Keratinocyte (primary cell): ENCODE results near the gene LRRC10B. TPM values are rescaled to one million over a fixed set of nuclear protein-coding genes. Genes with fewer than 3 reads are reported as not detected.

Experiments
- DNase-seq: peaks from one replicate; pipeline ENCODE4 v3.0.0-alpha.2; 2011; ENCODE audit warnings: low read depth, missing footprints, low spot score
- FAIRE-seq: peaks from 2 replicates; lab custom pipeline; 2011; peaks lifted over from hg19 to GRCh38; lab: Jason Lieb, UNC
- H2AFZ ChIP-seq: 2 replicates; pipeline ENCODE4 v1.6.0; 2012; ENCODE audit warnings: low read length, control low read depth, inconsistent platforms; ENCODE audit not compliant: control insufficient read depth
- H3K27ac ChIP-seq: 2 replicates; pipeline ENCODE4 v1.5.1; 2011; ENCODE audit warnings: low read length; ENCODE audit not compliant: control insufficient read depth, insufficient read depth
- H3K27me3 ChIP-seq: 3 replicates; pipeline ENCODE4 v1.6.0; 2011; ENCODE audit warnings: low read length; ENCODE audit not compliant: control insufficient read depth, insufficient read depth; ENCODE audit errors: extremely low read depth
- H3K36me3 ChIP-seq, 2 experiments: 2 replicates in 1 of 2; 3 replicates in 1 of 2; pipeline ENCODE4 v1.5.1; 2011; ENCODE audit warnings: low read length in 2 of 2, mild to moderate bottlenecking in 1 of 2; ENCODE audit not compliant: control insufficient read depth in 2 of 2, insufficient read depth in 2 of 2; ENCODE audit errors: extremely low read depth in 1 of 2
- H3K4me1 ChIP-seq: 3 replicates; pipeline ENCODE4 v1.5.1; 2011; ENCODE audit warnings: low read length; ENCODE audit not compliant: control insufficient read depth, insufficient read depth; ENCODE audit errors: extremely low read depth
- H3K4me2 ChIP-seq: 3 replicates; pipeline ENCODE4 v1.6.0; 2011; ENCODE audit warnings: low read depth, low read length; ENCODE audit not compliant: control insufficient read depth, insufficient read depth; ENCODE audit errors: extremely low read depth
- H3K4me3 ChIP-seq, 3 experiments: fragments of 200-600 bp in 1 of 3; sonication (generic) in 1 of 3; 2 replicates in 2 of 3; 3 replicates in 1 of 3; pipeline ENCODE4 v1.5.1; 2011 to 2016; ENCODE audit warnings: low read length in 3 of 3, mild to moderate bottlenecking in 3 of 3, control low read depth in 2 of 3, inconsistent platforms in 1 of 3, low read depth in 1 of 3, mixed read lengths in 1 of 3, mixed run types in 1 of 3, moderate library complexity in 1 of 3; ENCODE audit not compliant: control insufficient read depth in 2 of 3, insufficient read depth in 2 of 3; ENCODE audit errors: extremely low read depth in 1 of 3
- H3K79me2 ChIP-seq: 2 replicates; pipeline ENCODE4 v1.6.0; 2012; ENCODE audit warnings: low read length; ENCODE audit not compliant: control insufficient read depth, insufficient read depth
- H3K9ac ChIP-seq: 3 replicates; pipeline ENCODE4 v1.6.0; 2011; ENCODE audit warnings: low read length; ENCODE audit not compliant: control insufficient read depth, insufficient read depth; ENCODE audit errors: extremely low read depth
- H3K9me1 ChIP-seq: 3 replicates; pipeline ENCODE4 v1.6.0; 2011; ENCODE audit warnings: low read length; ENCODE audit not compliant: control insufficient read depth, insufficient read depth; ENCODE audit errors: extremely low read depth
- H3K9me3 ChIP-seq: 2 replicates; pipeline ENCODE4 v1.5.1; 2012; ENCODE audit warnings: low read depth, low read length; ENCODE audit not compliant: control insufficient read depth
- H4K20me1 ChIP-seq: 3 replicates; pipeline ENCODE4 v1.6.0; 2011; ENCODE audit warnings: low read length; ENCODE audit not compliant: control insufficient read depth, insufficient read depth; ENCODE audit errors: extremely low read depth
- EZH2 ChIP-seq: IDR thresholded peaks from one replicate; pipeline ENCODE4 v1.6.1; 2012; ENCODE audit warnings: inconsistent platforms, mild to moderate bottlenecking, low read length, moderate library complexity
- dilution Hi-C: fragments of 300-500 bp; cut with MboI; formaldehyde crosslinking; loops from one replicate; pipeline ENCODE4 v1.7.0; 2020; ENCODE audit warnings: low sequenced_read_pairs; ENCODE audit not compliant: extremely low pct_ligation_motif_present
- polyA plus RNA-seq, 5 experiments: library from polyadenylated mRNA; depleted of rRNA in 3 of 5; stranded (reverse) in 3 of 5; stranded (forward) in 1 of 5; unstranded in 1 of 5; fragments of >200 nt; gene quantifications; 1 replicate in 1 of 5; 2 replicates in 3 of 5; 3 replicates in 1 of 5; pipeline versions ENCODE4 v1.2.1 to v1.2.3, GENCODE V29; 2011 to 2012; ENCODE audit warnings: missing spikeins in 2 of 5, low read depth in 1 of 5, low replicate concordance in 1 of 5
- TF ChIP-seq, protein P1 (sequence below), 3 experiments: IDR thresholded peaks in 1 of 3; conservative IDR thresholded peaks in 1 of 3; optimal IDR thresholded peaks in 1 of 3; 2 replicates in 2 of 3; 3 replicates in 1 of 3; pipeline versions ENCODE3 to v1.5.1; 2011; ENCODE audit warnings: low read length in 3 of 3, mild to moderate bottlenecking in 3 of 3, moderate library complexity in 2 of 3, control low read depth in 1 of 3, inconsistent platforms in 1 of 3; ENCODE audit not compliant: insufficient read depth in 2 of 3; ENCODE audit errors: extremely low read depth in 1 of 3

The LRRC10B gene
- polyA plus RNA-seq, 1 donor (not counting 4 experiments of a cell fraction or from before 2014, with no cell fraction given): not detected

DNA sequence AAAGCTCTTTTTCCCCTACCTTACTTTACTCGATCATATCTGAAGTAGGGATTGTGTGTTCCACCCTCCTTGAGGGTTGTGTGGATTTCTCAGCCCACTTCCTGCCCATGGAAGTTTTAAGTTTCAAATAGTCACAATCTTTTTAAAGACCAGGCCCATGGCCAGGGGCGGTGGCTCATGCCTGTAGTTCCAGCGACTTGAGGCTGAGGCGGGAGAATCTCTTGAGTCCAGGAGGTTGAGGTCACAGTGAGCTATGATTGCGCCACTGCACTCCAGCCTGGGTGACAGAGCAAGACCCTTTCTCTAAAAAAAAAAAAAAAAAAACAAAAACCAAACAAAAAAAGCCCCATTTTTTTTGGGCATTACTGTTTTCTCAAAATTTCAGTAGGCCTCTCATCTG is 36.3 kb upstream of the LRRC10B start:
- no peak for FAIRE-seq
- no peak for DNase-seq
- Histone ChIP-seq H3K4me3 (no peak overlapping the region), H2AFZ (no peak overlapping the region), H3K27ac (no peak overlapping the region), H3K4me2 (no peak overlapping the region), H4K20me1 (no peaks in the 10 kb centered on the region), H3K79me2 (no peaks in the 10 kb centered on the region), H3K9me1 (no peaks in the 10 kb centered on the region), H3K9ac (no peak overlapping the region), H3K4me1 (peaks cover 7% of the 10 kb centered on the region), H3K9me3 (no peaks in the 10 kb centered on the region), H3K36me3 (peaks cover 0 to 2% of the 10 kb centered on the region in 2 experiments), H3K27me3 (peaks cover 2% of the 10 kb centered on the region)
- dilution Hi-C loops: no loop called here
- TF ChIP-seq EZH2: no peak
- TF ChIP-seq, protein P1, sequence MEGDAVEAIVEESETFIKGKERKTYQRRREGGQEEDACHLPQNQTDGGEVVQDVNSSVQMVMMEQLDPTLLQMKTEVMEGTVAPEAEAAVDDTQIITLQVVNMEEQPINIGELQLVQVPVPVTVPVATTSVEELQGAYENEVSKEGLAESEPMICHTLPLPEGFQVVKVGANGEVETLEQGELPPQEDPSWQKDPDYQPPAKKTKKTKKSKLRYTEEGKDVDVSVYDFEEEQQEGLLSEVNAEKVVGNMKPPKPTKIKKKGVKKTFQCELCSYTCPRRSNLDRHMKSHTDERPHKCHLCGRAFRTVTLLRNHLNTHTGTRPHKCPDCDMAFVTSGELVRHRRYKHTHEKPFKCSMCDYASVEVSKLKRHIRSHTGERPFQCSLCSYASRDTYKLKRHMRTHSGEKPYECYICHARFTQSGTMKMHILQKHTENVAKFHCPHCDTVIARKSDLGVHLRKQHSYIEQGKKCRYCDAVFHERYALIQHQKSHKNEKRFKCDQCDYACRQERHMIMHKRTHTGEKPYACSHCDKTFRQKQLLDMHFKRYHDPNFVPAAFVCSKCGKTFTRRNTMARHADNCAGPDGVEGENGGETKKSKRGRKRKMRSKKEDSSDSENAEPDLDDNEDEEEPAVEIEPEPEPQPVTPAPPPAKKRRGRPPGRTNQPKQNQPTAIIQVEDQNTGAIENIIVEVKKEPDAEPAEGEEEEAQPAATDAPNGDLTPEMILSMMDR (optimal IDR thresholded peaks at IDR 0.05 in 1 of 3, IDR thresholded peaks at IDR 0.05 in 1 of 3, conservative IDR thresholded peaks at IDR 0.05 in 1 of 3; ENCODE audit: extremely low read depth in 1 of 3, insufficient read depth in 2 of 3, low read length in 3 of 3): no peak

DNA sequence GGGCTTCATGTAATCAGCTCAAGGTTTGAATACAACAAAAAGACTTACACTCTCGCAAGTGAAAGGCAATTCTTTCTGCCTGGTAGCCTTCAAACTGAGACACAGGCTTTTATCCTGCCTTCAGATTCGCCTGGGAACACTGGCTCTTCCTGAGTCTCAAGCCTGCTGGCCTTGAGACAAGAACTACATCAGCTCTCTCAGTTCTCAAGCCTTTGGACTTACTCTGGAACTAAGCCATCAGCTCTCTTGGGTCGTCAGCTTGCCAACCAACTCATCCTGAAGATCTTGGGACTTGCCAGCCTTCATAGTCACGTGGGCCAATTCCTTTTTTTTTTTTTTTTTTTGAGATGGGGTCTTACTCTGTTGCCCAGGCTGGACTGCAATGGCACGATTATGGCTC is 35.7 kb upstream of the LRRC10B start:
- Histone ChIP-seq H4K20me1 (no peaks in the 10 kb centered on the region), H3K4me3 (no peak overlapping the region), H3K9me1 (no peaks in the 10 kb centered on the region), H3K9me3 (no peaks in the 10 kb centered on the region), H3K36me3 (peaks cover 0 to 2% of the 10 kb centered on the region in 2 experiments), H3K9ac (no peak overlapping the region), H2AFZ (no peak overlapping the region), H3K27me3 (peaks cover 5% of the 10 kb centered on the region), H3K4me1 (peaks cover 10% of the 10 kb centered on the region), H3K27ac (no peak overlapping the region), H3K4me2 (no peak overlapping the region), H3K79me2 (no peaks in the 10 kb centered on the region)
- TF ChIP-seq, protein P1 (optimal IDR thresholded peaks at IDR 0.05 in 1 of 3, IDR thresholded peaks at IDR 0.05 in 1 of 3, conservative IDR thresholded peaks at IDR 0.05 in 1 of 3; ENCODE audit: extremely low read depth in 1 of 3, insufficient read depth in 2 of 3, low read length in 3 of 3): no peak
- no peak for TF ChIP-seq EZH2
- dilution Hi-C loops: no loop called here
- DNase-seq: no peak
- FAIRE-seq: no peak
